Measurements from ENCODE around the gene ZNF3.

Gene ZNF3

GRCh38 chr7:100088621-100089457 lies 7.3 kb upstream of the ZNF3 start, which contains the start of gene COPS6:
Gene COPS6 (plus strand): TSS chr7:100088969. CDS start chr7:100088991, 22 bp downstream.
- DNase-seq (ENCODE audit: low read depth) = peak; percentile 85

GRCh38 chr7:100088095-100088620 lies 6.6 kb upstream of the ZNF3 start:
- DNase-seq (ENCODE audit: low read depth) = no peak

GRCh38 chr7:100087055-100087750 lies 5.7 kb upstream of the ZNF3 start:
- DNase-seq (ENCODE audit: low read depth) = no peak

- DNase-seq (ENCODE audit: low read depth) = no peak
Measured at GRCh38 chr7:100085515-100085914, 4.0 kb upstream of the ZNF3 start.

- no peak for DNase-seq (ENCODE audit: low read depth)
Measured at GRCh38 chr7:100082978-100083377, 1.5 kb upstream of the ZNF3 start.

- DNase-seq (ENCODE audit: low read depth) = no peak
Measured at GRCh38 chr7:100080907-100081534, 502 bp downstream of the ZNF3 start.

GRCh38 chr7:100079024-100079560 lies 2.4 kb downstream of the ZNF3 start:
- no peak for DNase-seq (ENCODE audit: low read depth)

GRCh38 chr7:100077205-100077604 lies 4.3 kb downstream of the ZNF3 start:
- DNase-seq (ENCODE audit: low read depth) = no peak

- DNase-seq (ENCODE audit: low read depth) = no peak
Measured at GRCh38 chr7:100075418-100075817, 6.1 kb downstream of the ZNF3 start.

- DNase-seq (ENCODE audit: low read depth) = no peak
Measured at GRCh38 chr7:100074841-100075240, 6.7 kb downstream of the ZNF3 start.

GRCh38 chr7:100072462-100072861 lies 9.1 kb downstream of the ZNF3 start:
- no peak for DNase-seq (ENCODE audit: low read depth)

- no peak for DNase-seq (ENCODE audit: low read depth)
Measured at GRCh38 chr7:100071018-100071723, 10.4 kb downstream of the ZNF3 start.

- no peak for DNase-seq (ENCODE audit: low read depth)
Measured at GRCh38 chr7:100069991-100070390, 11.5 kb downstream of the ZNF3 start.

GRCh38 chr7:100066953-100067352 lies 14.6 kb downstream of the ZNF3 start:
- DNase-seq (ENCODE audit: low read depth) = no peak

GRCh38 chr7:100065452-100066186 lies 15.9 kb downstream of the ZNF3 start:
- no peak for DNase-seq (ENCODE audit: low read depth)

- DNase-seq (ENCODE audit: low read depth) = no peak
Measured at GRCh38 chr7:100064162-100064561, 17.4 kb downstream of the ZNF3 start.

GRCh38 chr7:100063376-100063775 lies 18.1 kb downstream of the ZNF3 start:
- DNase-seq (ENCODE audit: low read depth) = no peak

GRCh38 chr7:100061518-100062193 lies 19.9 kb downstream of the ZNF3 start:
- no peak for DNase-seq (ENCODE audit: low read depth)

- no peak for DNase-seq (ENCODE audit: low read depth)
Measured at GRCh38 chr7:100059251-100059739, 22.2 kb downstream of the ZNF3 start.

GRCh38 chr7:100057006-100057405 lies 24.5 kb downstream of the ZNF3 start:
- no peak for DNase-seq (ENCODE audit: low read depth)
